Fibroblast of lung (primary cell): ENCODE measurements around the gene PHC2. TPM values are rescaled to one million over a fixed set of nuclear protein-coding genes. Genes with fewer than 3 reads are reported as not detected.

ENCODE experiments used
- DNase-seq, 2 donors: peaks; one replicate each; pipeline versions ENCODE4 v3.0.0 to v3.0.0-alpha.2; 2010; ENCODE audit warnings: low read depth in 2 of 2
- H2AFZ ChIP-seq: 2 replicates; pipeline ENCODE4 v1.5.1; 2012; ENCODE audit warnings: low read length, control low read depth, inconsistent platforms
- H3K27ac ChIP-seq: 2 replicates; pipeline ENCODE4 v1.5.1; 2011; ENCODE audit warnings: low read length, control low read depth; ENCODE audit not compliant: insufficient read depth
- H3K27me3 ChIP-seq: 2 replicates; pipeline ENCODE4 v1.5.1; 2011; ENCODE audit warnings: mild to moderate bottlenecking, low read length; ENCODE audit not compliant: control insufficient read depth, insufficient read depth
- H3K36me3 ChIP-seq: 2 replicates; pipeline ENCODE4 v1.5.1; 2011; ENCODE audit warnings: low read length; ENCODE audit not compliant: control insufficient read depth, insufficient read depth
- H3K4me1 ChIP-seq: 2 replicates; pipeline ENCODE4 v1.5.1; 2011; ENCODE audit warnings: low read length; ENCODE audit not compliant: control insufficient read depth, insufficient read depth; ENCODE audit errors: extremely low read depth
- H3K4me2 ChIP-seq: 2 replicates; pipeline ENCODE4 v1.5.1; 2011; ENCODE audit warnings: low read length, control low read depth; ENCODE audit not compliant: insufficient read depth; ENCODE audit errors: extremely low read depth
- H3K4me3 ChIP-seq, 4 experiments: fragments of 200-600 bp in 1 of 4; sonication (generic) in 1 of 4; replicated peaks in 1 of 4; 2 replicates each; pipeline ENCODE4 v1.5.1; 2011 to 2016; ENCODE audit warnings: low read length in 4 of 4, low read depth in 3 of 4, mild to moderate bottlenecking in 3 of 4, control low read depth in 2 of 4, inconsistent platforms in 1 of 4, mixed read lengths in 1 of 4; ENCODE audit not compliant: insufficient read depth in 1 of 4; ENCODE audit errors: control extremely low read depth in 1 of 4
- H3K79me2 ChIP-seq: 2 replicates; pipeline ENCODE4 v1.5.1; 2012; ENCODE audit warnings: mild to moderate bottlenecking, low read length, inconsistent platforms; ENCODE audit not compliant: control insufficient read depth, insufficient read depth
- H3K9ac ChIP-seq: 2 replicates; pipeline ENCODE4 v1.5.1; 2011; ENCODE audit warnings: mild to moderate bottlenecking, low read length, control low read depth; ENCODE audit not compliant: insufficient read depth
- H3K9me3 ChIP-seq: 2 replicates; pipeline ENCODE4 v1.5.1; 2012; ENCODE audit warnings: low read depth, low read length; ENCODE audit not compliant: control insufficient read depth, insufficient read depth
- H4K20me1 ChIP-seq: 2 replicates; pipeline ENCODE4 v1.5.1; 2011; ENCODE audit warnings: low read length; ENCODE audit not compliant: control insufficient read depth, insufficient read depth; ENCODE audit errors: extremely low read depth
- CTCF ChIP-seq, 2 donors: IDR thresholded peaks in 1 of 2; conservative IDR thresholded peaks in 1 of 2; 1 replicate in 1 of 2; 2 replicates in 1 of 2; pipeline ENCODE4 v1.5.1; 2011 to 2012; ENCODE audit warnings: low read length in 2 of 2, control low read depth in 1 of 2, inconsistent platforms in 1 of 2, low read depth in 1 of 2, mild to moderate bottlenecking in 1 of 2
- EZH2 ChIP-seq: IDR thresholded peaks from 2 replicates; pipeline ENCODE4 v1.5.1; 2012; ENCODE audit warnings: low read length, control low read depth, mild to moderate bottlenecking; ENCODE audit errors: missing control alignments
- polyA plus RNA-seq, 2 donors: library from polyadenylated mRNA; depleted of rRNA in 1 of 2; stranded (reverse) in 1 of 2; unstranded in 1 of 2; fragments of >200 nt; gene quantifications; 2 replicates each; pipeline ENCODE4 v1.2.1, GENCODE V29; 2011 to 2012; ENCODE audit warnings: missing spikeins in 1 of 2
- total RNA-seq: library from RNA; depleted of rRNA; stranded (reverse); fragments of >200 nt; gene quantifications from 2 replicates; pipeline ENCODE4 v1.2.1, GENCODE V29; 2014

PHC2 gene
- total and polyA plus RNA-seq, 2 donors (not counting 1 experiment from before 2014, with no cell fraction given), result 62.6 to 75.8 TPM

DNA sequence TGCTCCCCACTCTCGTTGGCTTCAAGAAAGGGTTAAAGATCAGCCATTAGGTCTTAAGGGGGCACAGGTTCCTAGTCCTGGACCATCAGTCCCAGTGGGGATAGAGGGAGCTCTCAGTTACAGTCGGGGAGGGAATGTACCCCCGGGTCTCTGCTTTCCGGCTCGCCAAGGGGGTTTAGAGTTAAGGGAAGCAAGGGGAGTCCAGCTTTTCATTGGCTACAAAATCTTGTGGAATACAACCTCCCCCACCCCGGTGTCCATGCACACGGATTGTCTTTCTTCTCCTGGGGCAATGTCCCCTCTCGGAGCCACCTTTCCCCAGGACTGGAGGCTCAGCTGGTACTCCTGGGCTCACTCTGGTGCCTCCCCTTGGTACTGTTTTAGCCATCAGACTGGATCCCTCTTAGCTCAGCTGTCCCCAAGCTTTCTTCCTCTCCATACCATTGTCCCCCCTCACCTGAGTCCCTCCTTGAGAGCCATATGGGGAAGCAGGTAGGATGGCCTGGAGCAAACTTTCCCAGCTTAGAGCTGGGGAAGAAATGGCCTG, 110.2 kb downstream of the PHC2 start, which contains the start of gene A3GALT2:
Gene A3GALT2, minus strand, starts transcription at position 480 of the 547 bp plus-strand sequence. Its CDS starts 0 bp downstream, at position 480.
- TF ChIP-seq CTCF (conservative IDR thresholded peaks at IDR 0.05 in 1 of 2, IDR thresholded peaks at IDR 0.05 in 1 of 2; ENCODE audit: low read depth in 1 of 2, low read length in 2 of 2), result no peak
- TF ChIP-seq EZH2, result no peak
- H3K9me3 ChIP-seq, result no peaks in the 10 kb centered on the region
- H3K4me3 ChIP-seq, result no peak within 1 kb of the TSS
- no peaks in the 10 kb centered on the region for H4K20me1 ChIP-seq
- H3K27me3 ChIP-seq, result no peaks in the 10 kb centered on the region
- H3K4me2 ChIP-seq, result no peak within 1 kb of the TSS
- no peaks in the 10 kb centered on the region for H3K4me1 ChIP-seq
- DNase-seq, result no peak
- no peak within 1 kb of the TSS for H3K27ac ChIP-seq
- no peaks in the 10 kb centered on the region for H3K79me2 ChIP-seq
- H3K36me3 ChIP-seq, result peaks cover 21% of the 10 kb centered on the region
- no peak within 1 kb of the TSS for H2AFZ ChIP-seq
- H3K9ac ChIP-seq, result no peak within 1 kb of the TSS

DNA sequence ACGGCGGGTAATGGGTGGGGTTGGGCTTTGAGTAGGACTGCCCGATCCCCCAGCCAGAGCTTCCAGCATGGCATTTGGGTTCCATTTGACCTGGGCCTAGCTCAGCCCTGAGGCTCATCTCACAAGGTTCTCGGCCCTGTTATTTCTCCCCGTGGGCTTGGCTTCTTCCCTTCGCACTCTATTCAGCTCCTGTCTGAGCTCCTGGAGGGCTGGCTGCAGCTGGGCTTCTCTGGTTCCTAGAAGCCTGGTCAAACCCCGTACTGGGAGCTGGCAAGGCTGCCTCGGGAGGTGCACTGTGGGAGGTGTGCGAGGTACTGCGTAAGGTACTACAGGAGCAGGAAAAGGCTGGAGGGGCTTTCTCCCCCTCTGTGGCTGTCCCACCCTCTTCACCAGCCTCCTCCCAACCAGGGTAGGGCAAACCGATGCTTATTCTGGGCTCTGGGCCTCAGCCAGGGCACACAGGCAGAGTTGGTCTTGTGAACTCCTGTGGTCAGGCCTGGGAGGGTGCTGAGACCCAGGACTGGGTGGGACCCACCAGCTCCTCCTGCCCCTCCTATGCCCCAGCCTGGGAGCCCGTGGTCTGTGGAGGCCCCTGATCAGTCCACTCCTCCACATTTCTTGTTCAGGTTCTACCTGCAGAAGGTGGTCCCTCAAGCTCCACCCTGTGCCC, 110.8 kb downstream of the PHC2 start:
- Histone ChIP-seq H3K4me3 (no peak overlapping the region), H3K9me3 (no peaks in the 10 kb centered on the region), H2AFZ (no peak overlapping the region), H3K27ac (no peak overlapping the region), H3K79me2 (no peaks in the 10 kb centered on the region), H4K20me1 (no peaks in the 10 kb centered on the region), H3K36me3 (peaks cover 15% of the 10 kb centered on the region), H3K27me3 (no peaks in the 10 kb centered on the region), H3K4me1 (no peaks in the 10 kb centered on the region), H3K4me2 (no peak overlapping the region), H3K9ac (no peak overlapping the region)
- TF ChIP-seq EZH2 (no peak), CTCF (conservative IDR thresholded peaks at IDR 0.05 in 1 of 2, IDR thresholded peaks at IDR 0.05 in 1 of 2; ENCODE audit: low read depth in 1 of 2, low read length in 2 of 2) (no peak)
- no peak for DNase-seq

GRCh38 chr1:33319186-33319948, 111.5 kb downstream of the PHC2 start:
- no peak for TF ChIP-seq CTCF (conservative IDR thresholded peaks at IDR 0.05 in 1 of 2, IDR thresholded peaks at IDR 0.05 in 1 of 2; ENCODE audit: low read depth in 1 of 2, low read length in 2 of 2)
- no peak for TF ChIP-seq EZH2
- no peaks in the 10 kb centered on the region for H3K4me1 ChIP-seq
- H3K79me2 ChIP-seq, result no peaks in the 10 kb centered on the region
- H3K27me3 ChIP-seq, result no peaks in the 10 kb centered on the region
- no peaks in the 10 kb centered on the region for H3K9me3 ChIP-seq
- no peak overlapping the region for H2AFZ ChIP-seq
- H3K4me2 ChIP-seq, result no peak overlapping the region
- H3K36me3 ChIP-seq, result peaks cover 10% of the 10 kb centered on the region
- H4K20me1 ChIP-seq, result no peaks in the 10 kb centered on the region
- H3K9ac ChIP-seq, result no peak overlapping the region
- no peak overlapping the region for H3K4me3 ChIP-seq
- no peak overlapping the region for H3K27ac ChIP-seq
- no peak for DNase-seq
